A549 (cell line): ENCODE results near the gene GPR158.

Experiments
- CHD2 ChIP-seq: fragments of 150-350 bp; IDR thresholded peaks from 2 replicates; pipeline ENCODE4 v1.6.1; 2014; ENCODE audit warnings: low read length; ENCODE audit not compliant: partially characterized antibody
- CTCF ChIP-seq: fragments of >200 bp; sonication (Bioruptor Twin); formaldehyde crosslinking; IDR thresholded peaks from 3 replicates; pipeline ENCODE4 v1.5.1; 2016
- HOXB5 ChIP-seq: fragments of 250-450 bp; sonication (Bioruptor Pico); IDR thresholded peaks from 2 replicates; pipeline ENCODE4 v1.5.0; 2020; ENCODE audit warnings: mild to moderate bottlenecking, moderate library complexity
- KDM1A ChIP-seq: fragments of 200-600 bp; sonication (generic); IDR thresholded peaks from 2 replicates; pipeline ENCODE4 v1.6.1; 2016; ENCODE audit warnings: low read depth, mild to moderate bottlenecking
- MYC ChIP-seq: IDR thresholded peaks from 2 replicates; pipeline ENCODE4 v1.6.1; 2012; ENCODE audit warnings: mild to moderate bottlenecking, inconsistent platforms, low read length, improper control_type of control experiment, borderline replicate concordance
- PHF8 ChIP-seq: fragments of 200-600 bp; sonication (generic); IDR thresholded peaks from 2 replicates; pipeline ENCODE4 v1.6.1; 2016; ENCODE audit warnings: low read depth, mild to moderate bottlenecking, antibody characterized with exemption, moderate library complexity, borderline replicate concordance
- POLR2A ChIP-seq: IDR thresholded peaks from 2 replicates; pipeline ENCODE4 v1.6.1; 2012; ENCODE audit warnings: mild to moderate bottlenecking, low read length
- RCOR1 ChIP-seq: fragments of 150-350 bp; IDR thresholded peaks from 2 replicates; pipeline ENCODE4 v1.6.1; 2014; ENCODE audit warnings: antibody characterized with exemption, low read length, low read depth
- TF ChIP-seq, protein P1 (sequence below): IDR thresholded peaks from 2 replicates; pipeline ENCODE4 v1.6.1; 2012

- TF ChIP-seq CTCF (no peak), KDM1A (no peak), MYC (no peak), POLR2A (no peak), CHD2 (no peak), PHF8 (no peak), RCOR1 (no peak), HOXB5 (CRISPR knock-in tag) (no peak)
- TF ChIP-seq, protein P1, sequence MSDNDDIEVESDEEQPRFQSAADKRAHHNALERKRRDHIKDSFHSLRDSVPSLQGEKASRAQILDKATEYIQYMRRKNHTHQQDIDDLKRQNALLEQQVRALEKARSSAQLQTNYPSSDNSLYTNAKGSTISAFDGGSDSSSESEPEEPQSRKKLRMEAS, result no peak
These were observed 357.4 kb downstream of the GPR158 start for GRCh38 chr10:25532213-25532612.
